GM21528 (cell line): ENCODE results near the gene GATAD2A.

Experiments
- ATAC-seq: cut with Tn5 transposase; IDR thresholded peaks from one replicate; pipeline ENCODE4 v1.9.1; 2021; ENCODE audit warnings: mild to moderate bottlenecking, moderate library complexity; ENCODE audit not compliant: unreplicated experiment, low FRiP score

Gene GATAD2A

GRCh38 chr19:19417628-19418245, 12.3 kb downstream of the GATAD2A start:
- ATAC-seq: no peak

GRCh38 chr19:19418555-19419260, 13.2 kb downstream of the GATAD2A start:
- ATAC-seq: no peak

- no peak for ATAC-seq
Measured at GRCh38 chr19:19420570-19421298, 15.3 kb downstream of the GATAD2A start.

GRCh38 chr19:19421299-19421696, 15.8 kb downstream of the GATAD2A start:
- ATAC-seq: no peak

GRCh38 chr19:19422156-19422555, 16.7 kb downstream of the GATAD2A start:
- ATAC-seq: no peak

- no peak for ATAC-seq
Measured at GRCh38 chr19:19423322-19423721, 17.8 kb downstream of the GATAD2A start.

- no peak for ATAC-seq
Measured at GRCh38 chr19:19425170-19425875, 19.8 kb downstream of the GATAD2A start.

- no peak for ATAC-seq
Measured at GRCh38 chr19:19426216-19426615, 20.7 kb downstream of the GATAD2A start.

GRCh38 chr19:19426799-19427198, 21.3 kb downstream of the GATAD2A start:
- ATAC-seq: no peak

GRCh38 chr19:19427302-19427701, 21.8 kb downstream of the GATAD2A start:
- ATAC-seq: no peak

GRCh38 chr19:19427944-19428343, 22.5 kb downstream of the GATAD2A start:
- no peak for ATAC-seq

GRCh38 chr19:19428746-19429145, 23.3 kb downstream of the GATAD2A start:
- ATAC-seq: no peak

- ATAC-seq: no peak
Measured at GRCh38 chr19:19429361-19429760, 23.9 kb downstream of the GATAD2A start.

- no peak for ATAC-seq
Measured at GRCh38 chr19:19432732-19433131, 27.3 kb downstream of the GATAD2A start.

- no peak for ATAC-seq
Measured at GRCh38 chr19:19433666-19434213, 28.3 kb downstream of the GATAD2A start.

- ATAC-seq: no peak
Measured at GRCh38 chr19:19434483-19435045, 29.1 kb downstream of the GATAD2A start.

GRCh38 chr19:19436137-19436691, 30.7 kb downstream of the GATAD2A start:
- ATAC-seq: no peak

- ATAC-seq: no peak
Measured at GRCh38 chr19:19438366-19439175, 33.1 kb downstream of the GATAD2A start.

- no peak for ATAC-seq
Measured at GRCh38 chr19:19439176-19439482, 33.7 kb downstream of the GATAD2A start.
